Activated naive CD4-positive, alpha-beta T cell treated with anti-CD3 and anti-CD28 coated beads, Interleukin-2, amount 50 U/mL, for 72 hours (primary cell): ENCODE measurements around the gene GPR89A. TPM values are rescaled to one million over a fixed set of nuclear protein-coding genes. Genes with fewer than 3 reads are reported as not detected.
"Not testable (repeated sequence)": the region's sequence is repeated elsewhere in the genome, so short reads cannot be mapped to it uniquely, and the experiment has no call there.

Source experiments
- ATAC-seq, 2 donors: fragments of 150-1000 bp; cut with Tn5 transposase; 2 replicates each; pipeline ENCODE4 v1.10.0; 2021; ENCODE audit warnings: mild to moderate bottlenecking in 2 of 2, moderate library complexity in 2 of 2
- DNase-seq, 2 donors: peaks; one replicate each; pipeline ENCODE4 v3.0.0; 2021 to 2022; ENCODE audit warnings: low spot score in 2 of 2
- H3K27ac Mint-ChIP-seq, 2 donors: one replicate each; pipeline ENCODE4 v1.8.0; 2022; ENCODE audit warnings: mild to moderate bottlenecking in 2 of 2, mixed read lengths in 2 of 2
- H3K36me3 Mint-ChIP-seq, 2 donors: one replicate each; pipeline ENCODE4 v1.8.0; 2022; ENCODE audit warnings: mixed read lengths in 2 of 2
- H3K9me3 Mint-ChIP-seq, 2 donors: one replicate each; pipeline ENCODE4 v1.8.0; 2022; ENCODE audit warnings: mixed read lengths in 2 of 2
- total RNA-seq, 2 donors: library from RNA; stranded (reverse); gene quantifications; one replicate each; pipeline ENCODE4 v1.2.3, GENCODE V29; 2022

The GPR89A gene
- total RNA-seq, 2 donors from 2014 or later = 21.4 to 31.3 TPM

- not testable (repeated sequence) for H3K9me3 Mint-ChIP-seq, H3K27ac Mint-ChIP-seq, H3K36me3 Mint-ChIP-seq, DNase-seq
- peak; percentile 63 to 89 for ATAC-seq
Observed at GRCh38 chr1:145662502-145662901, 54.7 kb downstream of the GPR89A start.

- not testable (repeated sequence) for H3K36me3 Mint-ChIP-seq, DNase-seq, H3K27ac Mint-ChIP-seq, ATAC-seq, H3K9me3 Mint-ChIP-seq
Observed at GRCh38 chr1:145665015-145665414, 57.2 kb downstream of the GPR89A start.

- H3K36me3 Mint-ChIP-seq, DNase-seq, H3K9me3 Mint-ChIP-seq, ATAC-seq: not testable (repeated sequence)
- peak overlapping the region in 1 of 2 donors; percentile 72 for H3K27ac Mint-ChIP-seq
Observed at GRCh38 chr1:145670995-145671745, 63.4 kb downstream of the GPR89A start.

GRCh38 chr1:145673217-145673616 lies 65.4 kb downstream of the GPR89A start:
- ATAC-seq, DNase-seq, H3K9me3 Mint-ChIP-seq, H3K36me3 Mint-ChIP-seq, H3K27ac Mint-ChIP-seq: not testable (repeated sequence)

- H3K27ac Mint-ChIP-seq, H3K9me3 Mint-ChIP-seq, DNase-seq, ATAC-seq, H3K36me3 Mint-ChIP-seq: not testable (repeated sequence)
Observed at GRCh38 chr1:145684858-145685257, 77.1 kb downstream of the GPR89A start.

GRCh38 chr1:145686078-145686477 lies 78.3 kb downstream of the GPR89A start:
- not testable (repeated sequence) for H3K36me3 Mint-ChIP-seq, H3K27ac Mint-ChIP-seq, H3K9me3 Mint-ChIP-seq, ATAC-seq, DNase-seq

- DNase-seq = no peak
- ATAC-seq = no peak
- H3K9me3 Mint-ChIP-seq = no peaks in the 10 kb centered on the region
- no peaks in the 10 kb centered on the region for H3K36me3 Mint-ChIP-seq
- peak overlapping the region in 1 of 2 donors; percentile 27 for H3K27ac Mint-ChIP-seq
Observed at GRCh38 chr1:145688328-145688727, 80.5 kb downstream of the GPR89A start.

- no peaks in the 10 kb centered on the region for H3K36me3 Mint-ChIP-seq
- H3K9me3 Mint-ChIP-seq = no peaks in the 10 kb centered on the region
- ATAC-seq (no peak), DNase-seq (no peak)
- H3K27ac Mint-ChIP-seq = peak overlapping the region in 1 of 2 donors; percentile 44
Observed at GRCh38 chr1:145688924-145689323, 81.1 kb downstream of the GPR89A start.

GRCh38 chr1:145689922-145690321 lies 82.1 kb downstream of the GPR89A start:
- no peaks in the 10 kb centered on the region for H3K9me3 Mint-ChIP-seq
- no peak for DNase-seq
- peak overlapping the region in 1 of 2 donors; percentile 44 for H3K27ac Mint-ChIP-seq
- ATAC-seq = no peak
- no peaks in the 10 kb centered on the region for H3K36me3 Mint-ChIP-seq

GRCh38 chr1:145690587-145691558 lies 83.1 kb downstream of the GPR89A start:
- H3K9me3 Mint-ChIP-seq = no peaks in the 10 kb centered on the region
- H3K36me3 Mint-ChIP-seq = no peaks in the 10 kb centered on the region
- ATAC-seq = peak; percentile 94 to 98
- H3K27ac Mint-ChIP-seq = peak overlapping the region in 1 of 2 donors; percentile 44
- peak in 1 of 2 donors; percentile 31 for DNase-seq

- DNase-seq (no peak), ATAC-seq (no peak)
- no peak overlapping the region for H3K27ac Mint-ChIP-seq
- no peaks in the 10 kb centered on the region for H3K36me3 Mint-ChIP-seq
- H3K9me3 Mint-ChIP-seq = no peaks in the 10 kb centered on the region
Observed at GRCh38 chr1:145692785-145693443, 85.1 kb downstream of the GPR89A start.

GRCh38 chr1:145695821-145696629 lies 88.2 kb downstream of the GPR89A start:
- ATAC-seq (no peak), DNase-seq (no peak)
- Mint-ChIP-seq H3K9me3 (no peaks in the 10 kb centered on the region), H3K36me3 (no peaks in the 10 kb centered on the region), H3K27ac (no peak overlapping the region)

- Mint-ChIP-seq H3K27ac (no peak overlapping the region), H3K36me3 (no peaks in the 10 kb centered on the region), H3K9me3 (no peaks in the 10 kb centered on the region)
- DNase-seq (no peak), ATAC-seq (no peak)
Observed at GRCh38 chr1:145696630-145696960, 88.8 kb downstream of the GPR89A start.

GRCh38 chr1:145701306-145701862 lies 93.6 kb downstream of the GPR89A start:
- Mint-ChIP-seq H3K27ac (no peak overlapping the region), H3K9me3 (no peaks in the 10 kb centered on the region), H3K36me3 (no peaks in the 10 kb centered on the region)
- no peak for ATAC-seq
- DNase-seq = no peak

GRCh38 chr1:145702052-145702451 lies 94.3 kb downstream of the GPR89A start:
- Mint-ChIP-seq H3K27ac (no peak overlapping the region), H3K36me3 (no peaks in the 10 kb centered on the region)
- no peak for DNase-seq

GRCh38 chr1:145702826-145703225 lies 95.0 kb downstream of the GPR89A start:
- no peak for ATAC-seq
- no peak for DNase-seq
- Mint-ChIP-seq H3K9me3 (no peaks in the 10 kb centered on the region), H3K36me3 (no peaks in the 10 kb centered on the region), H3K27ac (no peak overlapping the region)

More at GRCh38 chr1:145702052-145702451, 94.3 kb downstream of the GPR89A start:
- no peaks in the 10 kb centered on the region for H3K9me3 Mint-ChIP-seq
- ATAC-seq = no peak
